ENCODE data around the gene PYGO2.

PYGO2 gene, protein sequence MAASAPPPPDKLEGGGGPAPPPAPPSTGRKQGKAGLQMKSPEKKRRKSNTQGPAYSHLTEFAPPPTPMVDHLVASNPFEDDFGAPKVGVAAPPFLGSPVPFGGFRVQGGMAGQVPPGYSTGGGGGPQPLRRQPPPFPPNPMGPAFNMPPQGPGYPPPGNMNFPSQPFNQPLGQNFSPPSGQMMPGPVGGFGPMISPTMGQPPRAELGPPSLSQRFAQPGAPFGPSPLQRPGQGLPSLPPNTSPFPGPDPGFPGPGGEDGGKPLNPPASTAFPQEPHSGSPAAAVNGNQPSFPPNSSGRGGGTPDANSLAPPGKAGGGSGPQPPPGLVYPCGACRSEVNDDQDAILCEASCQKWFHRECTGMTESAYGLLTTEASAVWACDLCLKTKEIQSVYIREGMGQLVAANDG

DNA sequence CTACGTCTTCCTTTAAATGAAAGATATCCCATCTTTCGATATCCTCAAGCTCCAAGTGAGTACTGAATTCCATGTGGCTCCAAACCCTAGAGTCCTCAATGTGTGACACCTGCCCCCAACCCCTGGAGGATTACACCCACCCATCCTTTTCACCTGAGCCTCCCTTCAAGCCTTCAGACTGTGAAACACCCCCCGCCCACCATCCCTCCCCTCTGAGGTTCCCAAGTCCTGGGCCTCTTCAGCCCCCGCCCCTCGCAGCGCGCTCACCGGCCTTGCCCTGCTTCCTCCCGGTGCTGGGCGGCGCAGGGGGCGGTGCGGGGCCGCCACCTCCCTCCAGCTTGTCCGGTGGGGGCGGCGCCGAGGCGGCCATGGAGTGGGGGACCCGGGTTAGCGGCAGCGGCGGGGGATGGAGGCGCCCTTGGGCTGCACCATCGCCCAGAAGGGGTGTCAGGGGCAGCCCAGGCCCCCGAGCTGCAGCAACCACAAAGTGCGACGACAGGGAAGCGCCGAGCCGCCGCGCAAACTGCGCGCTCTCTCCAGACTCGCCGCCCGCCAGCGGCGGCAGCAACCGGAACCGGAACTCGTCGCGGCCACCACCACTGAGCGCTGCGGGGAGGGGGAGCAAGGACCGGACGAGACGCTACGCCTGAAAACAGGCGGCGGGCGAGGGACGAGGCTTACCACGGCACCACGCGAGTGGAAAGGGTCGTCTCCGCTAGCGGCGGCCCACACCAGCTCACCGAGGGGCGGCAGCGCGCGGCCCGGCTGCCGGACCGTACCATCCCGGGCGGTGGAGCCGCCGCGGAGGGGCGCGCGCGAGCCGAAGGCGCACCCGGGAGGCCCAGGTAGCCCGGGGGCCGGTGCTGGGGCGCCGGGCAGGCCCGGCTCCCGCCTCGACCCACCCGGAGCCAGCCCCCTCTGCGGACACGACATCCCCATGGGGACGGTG lies at the start of gene PYGO2:
TSS of gene PYGO2 (minus strand) at position 576 of the 949 bp plus-strand sequence. CDS start at position 370, 206 bp downstream.
- Histone ChIP-seq H3K9me3 (ENCODE audit: control insufficient read depth, low read length) (no peaks in the 10 kb centered on the region), H3K36me3 (ENCODE audit: control insufficient read depth, insufficient read depth, low read length) (peaks cover 4% of the 10 kb centered on the region), H3K4me1 (ENCODE audit: control insufficient read depth, insufficient read depth, low read length) (peaks cover 31% of the 10 kb centered on the region), H3K27me3 (ENCODE audit: control insufficient read depth, insufficient read depth, low read length) (no peaks in the 10 kb centered on the region), H3K4me3 (ENCODE audit: low read length) (peak within 1 kb of the TSS; percentile 75), H3K9ac (ENCODE audit: low read length) (peak within 1 kb of the TSS; percentile 93)

DNA sequence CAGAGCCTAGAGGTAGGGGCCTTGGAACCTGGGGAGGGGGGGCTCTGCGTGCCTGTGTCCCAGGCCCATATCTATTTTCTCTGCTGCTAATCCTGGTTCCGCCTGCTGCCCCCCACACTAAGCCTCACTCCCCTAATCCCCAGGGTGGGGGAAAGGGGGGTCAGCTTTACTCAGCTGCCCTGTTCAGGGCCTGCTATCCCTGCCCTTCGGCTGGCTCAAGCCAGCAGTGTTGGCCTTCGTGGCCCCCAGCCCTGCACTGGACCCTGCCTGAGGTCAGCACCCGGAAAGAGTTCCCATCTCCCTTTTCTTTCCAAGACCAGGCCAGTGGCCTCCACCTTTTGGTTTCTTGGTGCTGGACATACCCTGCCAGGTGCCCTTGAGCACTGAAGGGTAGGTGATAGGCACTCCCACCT lies 49.4 kb upstream of the PYGO2 start:
- Histone ChIP-seq H3K27me3 (ENCODE audit: control insufficient read depth, insufficient read depth, low read length) (no peaks in the 10 kb centered on the region), H3K9ac (ENCODE audit: low read length) (peak overlapping the region; percentile 20), H3K36me3 (ENCODE audit: control insufficient read depth, insufficient read depth, low read length) (peaks cover 14% of the 10 kb centered on the region), H3K4me1 (ENCODE audit: control insufficient read depth, insufficient read depth, low read length) (peaks cover 90% of the 10 kb centered on the region), H3K9me3 (ENCODE audit: control insufficient read depth, low read length) (no peaks in the 10 kb centered on the region), H3K4me3 (ENCODE audit: low read length) (no peak overlapping the region)

DNA sequence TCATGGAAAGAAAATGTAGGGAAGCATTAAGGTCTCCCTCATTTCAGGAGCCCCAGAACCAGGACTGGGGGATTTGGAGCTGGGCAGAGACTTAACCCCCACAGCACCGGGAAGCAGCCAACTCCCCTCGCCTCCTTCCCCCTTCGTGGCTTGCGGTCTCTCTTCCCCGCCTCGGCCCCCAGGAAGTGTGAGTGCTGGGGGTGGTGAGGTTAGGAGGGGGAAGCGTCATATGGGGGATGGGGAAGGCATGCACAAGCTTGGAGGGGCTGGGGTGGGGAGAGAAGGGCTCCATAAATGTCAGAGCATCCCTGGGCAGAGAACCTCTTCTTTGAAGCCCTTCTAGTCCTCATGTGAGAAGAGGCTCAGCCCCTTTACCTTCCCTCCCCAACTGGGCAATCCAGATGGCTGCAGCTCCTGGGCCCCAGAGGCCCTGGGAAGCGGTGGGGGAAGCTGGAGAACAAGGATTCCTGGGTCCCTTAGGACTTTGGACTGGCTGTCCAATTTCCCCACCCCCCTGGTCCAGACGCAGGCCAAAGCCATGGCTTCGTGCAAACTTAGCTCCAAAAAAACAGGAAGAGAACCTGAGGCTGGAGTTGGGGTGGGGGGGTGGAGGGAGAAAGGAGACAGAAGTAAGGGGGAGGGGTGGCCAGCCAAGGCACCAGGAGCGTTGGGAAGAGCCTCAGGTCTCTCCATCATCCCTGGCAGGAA lies 48.8 kb upstream of the PYGO2 start:
- Histone ChIP-seq H3K4me3 (ENCODE audit: low read length) (no peak overlapping the region), H3K9me3 (ENCODE audit: control insufficient read depth, low read length) (no peaks in the 10 kb centered on the region), H3K4me1 (ENCODE audit: control insufficient read depth, insufficient read depth, low read length) (peaks cover 90% of the 10 kb centered on the region), H3K27me3 (ENCODE audit: control insufficient read depth, insufficient read depth, low read length) (no peaks in the 10 kb centered on the region), H3K36me3 (ENCODE audit: control insufficient read depth, insufficient read depth, low read length) (peaks cover 8% of the 10 kb centered on the region), H3K9ac (ENCODE audit: low read length) (peak overlapping the region; percentile 69)

DNA sequence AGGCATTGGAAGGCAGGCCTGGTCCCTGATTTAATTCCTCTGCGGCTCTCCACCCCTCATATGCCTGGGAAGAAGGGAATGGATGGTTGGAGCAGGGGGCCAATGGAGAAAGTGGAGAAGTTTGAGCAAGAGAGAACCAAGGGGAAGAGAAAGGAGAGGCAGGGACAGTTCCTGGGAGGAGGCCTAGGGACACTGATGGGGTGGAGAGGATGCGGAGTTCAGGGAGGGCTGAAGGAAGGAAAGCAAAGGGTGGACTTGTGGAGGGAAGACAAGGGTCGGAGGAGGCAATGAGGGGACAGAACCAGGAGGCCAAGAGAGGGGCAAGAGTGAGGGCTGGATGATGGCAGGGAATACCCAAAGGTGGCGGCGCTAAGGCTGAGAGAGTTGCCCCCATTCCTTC lies 48.2 kb upstream of the PYGO2 start:
- peaks cover 95% of the 10 kb centered on the region for H3K4me1 ChIP-seq (ENCODE audit: control insufficient read depth, insufficient read depth, low read length)
- peak overlapping the region; percentile 69 for H3K9ac ChIP-seq (ENCODE audit: low read length)
- peaks cover 7% of the 10 kb centered on the region for H3K36me3 ChIP-seq (ENCODE audit: control insufficient read depth, insufficient read depth, low read length)
- no peak overlapping the region for H3K4me3 ChIP-seq (ENCODE audit: low read length)
- no peaks in the 10 kb centered on the region for H3K27me3 ChIP-seq (ENCODE audit: control insufficient read depth, insufficient read depth, low read length)
- H3K9me3 ChIP-seq (ENCODE audit: control insufficient read depth, low read length): no peaks in the 10 kb centered on the region

DNA sequence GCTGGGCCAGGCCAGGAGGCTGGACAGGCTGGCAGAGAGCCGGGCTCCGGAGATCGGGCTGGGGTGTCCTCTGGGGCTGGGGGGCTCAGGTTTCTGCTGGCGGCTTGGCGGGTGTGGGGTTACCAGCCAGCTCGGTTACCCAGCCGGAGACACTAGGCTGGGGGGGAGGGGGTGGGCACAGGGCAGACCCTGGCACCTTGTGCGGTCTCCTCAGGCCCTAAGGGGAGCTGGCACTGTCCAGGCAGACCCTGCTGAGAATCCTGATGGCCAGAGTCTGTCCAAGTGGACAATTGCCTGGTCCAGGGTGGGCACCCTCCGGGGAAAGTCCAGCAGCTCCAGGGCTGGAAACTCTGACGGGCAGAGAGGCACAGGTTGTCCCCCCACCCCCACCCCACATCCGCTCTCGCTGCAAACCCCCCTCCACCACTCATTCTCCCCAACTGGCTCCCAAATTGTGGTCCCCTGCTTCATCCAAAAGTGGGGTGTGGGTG lies 47.7 kb upstream of the PYGO2 start:
- H3K4me3 ChIP-seq (ENCODE audit: low read length): no peak overlapping the region
- H3K36me3 ChIP-seq (ENCODE audit: control insufficient read depth, insufficient read depth, low read length): peaks cover 2% of the 10 kb centered on the region
- peaks cover 93% of the 10 kb centered on the region for H3K4me1 ChIP-seq (ENCODE audit: control insufficient read depth, insufficient read depth, low read length)
- no peaks in the 10 kb centered on the region for H3K9me3 ChIP-seq (ENCODE audit: control insufficient read depth, low read length)
- H3K9ac ChIP-seq (ENCODE audit: low read length): peak overlapping the region; percentile 69
- no peaks in the 10 kb centered on the region for H3K27me3 ChIP-seq (ENCODE audit: control insufficient read depth, insufficient read depth, low read length)

DNA sequence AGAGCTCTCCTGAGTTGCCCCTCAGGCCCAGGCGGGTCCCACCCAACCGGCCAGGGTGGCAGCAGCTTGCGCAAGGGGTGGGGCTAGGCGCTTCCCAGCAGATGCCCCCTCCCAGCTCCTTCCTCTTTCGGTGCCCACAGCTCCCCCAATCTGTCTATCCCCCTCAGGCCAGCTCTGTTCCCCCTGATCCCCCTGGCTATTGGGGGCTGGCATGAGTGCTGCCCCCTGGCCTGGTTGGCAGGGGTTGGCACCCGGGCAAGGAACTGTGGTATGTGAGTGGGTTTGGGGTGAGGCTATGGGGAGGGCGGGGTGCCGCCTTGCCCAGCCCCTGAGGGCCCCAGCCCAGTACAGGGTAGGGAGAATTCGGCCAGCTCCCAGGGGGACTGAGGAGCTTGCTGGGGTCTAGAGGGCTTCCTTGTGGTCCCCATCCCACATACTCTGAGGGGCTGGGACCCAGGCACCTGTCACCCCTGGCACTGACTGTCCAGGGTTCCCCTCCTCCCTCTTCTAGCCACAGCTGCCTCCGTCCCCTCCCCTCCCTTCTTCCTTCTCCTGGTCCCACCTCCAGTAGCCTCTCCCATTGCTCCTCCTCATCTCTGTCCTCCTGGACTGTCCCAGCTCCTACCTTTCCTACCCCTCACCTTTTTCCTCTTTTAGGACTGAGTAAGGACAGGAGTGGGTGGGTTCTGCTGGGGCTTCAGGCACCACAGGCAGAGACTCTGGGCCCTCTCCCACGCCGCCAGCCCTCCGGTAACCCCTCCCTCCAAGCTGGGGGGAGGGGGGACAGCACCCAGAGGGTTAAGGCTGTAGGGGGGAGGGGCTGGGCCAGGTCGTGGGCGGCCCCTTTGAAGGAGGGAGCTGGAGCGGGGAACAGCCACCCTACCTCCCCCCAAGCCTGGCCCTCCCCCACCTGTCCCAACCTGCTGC lies 46.7 kb upstream of the PYGO2 start:
- Histone ChIP-seq H3K9ac (ENCODE audit: low read length) (peak overlapping the region; percentile 69), H3K4me1 (ENCODE audit: control insufficient read depth, insufficient read depth, low read length) (peaks cover 88% of the 10 kb centered on the region), H3K4me3 (ENCODE audit: low read length) (no peak overlapping the region), H3K27me3 (ENCODE audit: control insufficient read depth, insufficient read depth, low read length) (no peaks in the 10 kb centered on the region), H3K36me3 (ENCODE audit: control insufficient read depth, insufficient read depth, low read length) (no peaks in the 10 kb centered on the region), H3K9me3 (ENCODE audit: control insufficient read depth, low read length) (no peaks in the 10 kb centered on the region)

DNA sequence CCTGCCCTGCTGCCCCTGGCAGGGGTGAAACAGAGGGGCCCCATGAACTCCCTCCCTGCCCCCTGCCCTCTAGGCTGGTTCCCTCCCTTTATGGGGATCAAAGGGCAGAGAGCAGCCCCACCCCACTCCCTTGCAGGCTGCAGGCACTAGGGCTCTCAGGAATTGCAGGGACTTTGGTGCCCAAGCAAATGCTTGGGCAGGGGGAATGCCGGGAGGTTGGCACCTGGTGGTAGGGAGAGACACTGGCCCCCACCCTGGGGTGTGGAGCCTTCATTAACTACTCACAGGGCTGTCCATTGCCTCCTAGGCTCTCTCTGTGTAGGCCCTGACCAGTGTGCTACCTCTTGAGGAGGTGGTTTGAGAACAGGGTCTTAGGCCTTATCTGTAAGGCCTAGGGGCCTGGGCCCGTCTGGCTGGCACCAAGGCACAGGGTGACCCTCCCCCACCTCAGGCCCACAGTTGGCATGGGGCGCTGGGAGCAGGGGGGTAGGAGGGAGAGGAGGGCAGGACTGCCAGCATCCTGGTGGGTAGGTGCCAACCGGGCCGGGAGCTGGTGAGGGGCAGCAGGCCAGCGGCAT lies 45.8 kb upstream of the PYGO2 start:
- Histone ChIP-seq H3K4me3 (ENCODE audit: low read length) (no peak overlapping the region), H3K9me3 (ENCODE audit: control insufficient read depth, low read length) (no peaks in the 10 kb centered on the region), H3K4me1 (ENCODE audit: control insufficient read depth, insufficient read depth, low read length) (peaks cover 79% of the 10 kb centered on the region), H3K36me3 (ENCODE audit: control insufficient read depth, insufficient read depth, low read length) (no peaks in the 10 kb centered on the region), H3K27me3 (ENCODE audit: control insufficient read depth, insufficient read depth, low read length) (no peaks in the 10 kb centered on the region), H3K9ac (ENCODE audit: low read length) (peak overlapping the region; percentile 69)

DNA sequence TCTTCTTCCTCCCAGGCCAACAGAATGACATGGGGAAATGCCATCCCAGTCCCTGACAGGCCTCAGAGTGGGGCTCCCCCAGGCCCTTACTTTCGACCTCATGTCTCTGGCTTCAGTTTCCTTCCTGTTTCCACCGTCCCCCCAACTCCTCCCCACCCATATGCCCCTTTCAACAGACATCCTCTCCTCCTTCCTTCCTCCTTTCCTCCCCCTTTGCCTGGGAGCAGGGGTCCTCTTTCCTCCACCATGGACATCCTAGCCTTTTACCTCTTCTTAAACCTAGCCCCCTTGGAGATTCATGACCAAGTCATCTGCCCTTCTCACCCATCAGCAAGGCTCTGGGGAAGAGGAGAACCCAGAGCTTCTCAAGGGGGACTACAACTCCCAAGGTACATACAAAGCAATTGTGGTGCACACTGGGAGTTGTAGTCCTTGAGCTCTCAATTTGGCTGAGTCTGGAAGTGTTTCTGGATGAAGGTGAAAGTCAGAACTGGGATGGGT lies 45.1 kb upstream of the PYGO2 start:
- Histone ChIP-seq H3K9ac (ENCODE audit: low read length) (peak overlapping the region; percentile 99), H3K4me1 (ENCODE audit: control insufficient read depth, insufficient read depth, low read length) (peaks cover 72% of the 10 kb centered on the region), H3K36me3 (ENCODE audit: control insufficient read depth, insufficient read depth, low read length) (no peaks in the 10 kb centered on the region), H3K27me3 (ENCODE audit: control insufficient read depth, insufficient read depth, low read length) (no peaks in the 10 kb centered on the region), H3K9me3 (ENCODE audit: control insufficient read depth, low read length) (no peaks in the 10 kb centered on the region), H3K4me3 (ENCODE audit: low read length) (no peak overlapping the region)

DNA sequence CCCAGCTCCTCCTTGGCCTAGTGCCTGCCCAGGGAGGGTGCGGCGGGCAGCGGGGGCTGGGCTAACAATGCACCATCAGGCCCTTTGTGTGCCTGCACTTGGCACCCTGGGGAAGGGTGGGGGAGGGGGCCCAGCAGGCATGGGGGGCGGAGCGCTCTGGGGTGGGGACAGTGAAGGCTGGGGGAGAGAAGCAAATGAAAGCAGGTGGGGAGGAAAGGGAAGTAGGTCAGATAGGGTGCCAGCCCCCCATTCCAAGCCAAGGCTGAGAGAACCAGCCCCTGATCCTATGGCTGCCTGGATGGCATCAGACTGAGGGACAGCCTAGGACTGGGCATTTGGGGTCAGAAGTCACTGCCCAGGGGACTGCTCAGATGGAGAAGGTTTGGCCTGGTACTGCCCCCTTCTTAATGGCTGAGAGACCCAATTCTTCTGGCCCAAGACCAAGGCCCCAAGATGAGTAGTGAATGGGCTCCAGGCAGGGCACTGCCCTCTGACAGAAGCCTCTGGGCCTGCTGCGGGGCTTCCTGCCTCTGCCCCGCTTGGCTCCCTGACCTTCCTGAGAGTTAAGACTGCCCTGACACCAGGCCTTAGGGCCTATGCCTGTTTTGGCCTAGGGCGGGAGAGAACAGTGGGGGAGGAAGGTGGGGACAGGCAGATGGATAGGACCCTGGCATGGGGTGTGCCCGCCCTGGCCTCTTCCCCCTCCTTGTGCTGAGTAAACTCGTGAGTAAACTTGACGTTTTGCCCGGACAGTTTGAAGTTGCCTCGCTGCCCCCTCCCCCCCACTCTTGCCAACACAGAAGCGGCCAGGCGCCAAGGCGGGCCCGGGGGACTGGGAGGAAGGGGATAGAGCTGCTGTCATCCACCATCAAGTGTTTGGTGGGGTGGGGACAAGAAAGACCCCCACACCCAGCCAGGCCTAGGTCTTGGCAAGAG lies 43.8 kb upstream of the PYGO2 start:
- H3K4me3 ChIP-seq (ENCODE audit: low read length): peak overlapping the region; percentile 99
- H3K27me3 ChIP-seq (ENCODE audit: control insufficient read depth, insufficient read depth, low read length): no peaks in the 10 kb centered on the region
- peaks cover 64% of the 10 kb centered on the region for H3K4me1 ChIP-seq (ENCODE audit: control insufficient read depth, insufficient read depth, low read length)
- no peaks in the 10 kb centered on the region for H3K9me3 ChIP-seq (ENCODE audit: control insufficient read depth, low read length)
- peak overlapping the region; percentile 99 for H3K9ac ChIP-seq (ENCODE audit: low read length)
- H3K36me3 ChIP-seq (ENCODE audit: control insufficient read depth, insufficient read depth, low read length): no peaks in the 10 kb centered on the region

All from mucosa of stomach (tissue), 1 donor.